Occipital lobe (tissue), 2 donors: ENCODE data around the gene NUP93. TPM values are rescaled to one million over a fixed set of nuclear protein-coding genes. Genes with fewer than 3 reads are reported as not detected.

Experiments used
- DNase-seq: peaks from one replicate; lab custom pipeline; 2025; lab: John Stamatoyannopoulos, UW
- total RNA-seq: library from RNA; depleted of rRNA; stranded (reverse); fragments of >200 nt; gene quantifications from one replicate; pipeline ENCODE4 v1.2.3, GENCODE V29; 2014

NUP93 gene
- total RNA-seq, 1 donor from 2014 or later = 207 TPM

- no peak for DNase-seq
Observed at GRCh38 chr16:56742030-56742984, 12.4 kb downstream of the NUP93 start.

DNA sequence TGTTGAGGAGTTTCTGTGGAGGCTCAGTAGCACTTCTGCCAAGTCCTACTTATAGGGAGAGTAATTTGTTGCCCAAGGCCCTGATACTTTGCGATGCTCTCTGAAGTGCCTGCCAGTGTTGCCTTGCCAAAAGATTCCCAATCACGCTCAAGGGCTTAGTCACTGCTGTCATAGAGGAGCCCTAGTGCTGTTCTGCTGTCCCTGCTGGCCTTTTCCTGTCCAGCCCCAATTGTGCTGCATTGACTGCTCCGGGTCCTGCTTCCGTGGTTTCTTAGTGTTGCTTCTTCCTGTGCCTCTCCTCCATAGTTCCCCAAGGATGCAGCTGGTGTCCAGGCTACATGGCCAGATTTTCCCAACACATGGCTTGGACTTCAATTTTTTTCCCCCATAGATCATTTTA, 13.9 kb downstream of the NUP93 start:
- DNase-seq = no peak

DNA sequence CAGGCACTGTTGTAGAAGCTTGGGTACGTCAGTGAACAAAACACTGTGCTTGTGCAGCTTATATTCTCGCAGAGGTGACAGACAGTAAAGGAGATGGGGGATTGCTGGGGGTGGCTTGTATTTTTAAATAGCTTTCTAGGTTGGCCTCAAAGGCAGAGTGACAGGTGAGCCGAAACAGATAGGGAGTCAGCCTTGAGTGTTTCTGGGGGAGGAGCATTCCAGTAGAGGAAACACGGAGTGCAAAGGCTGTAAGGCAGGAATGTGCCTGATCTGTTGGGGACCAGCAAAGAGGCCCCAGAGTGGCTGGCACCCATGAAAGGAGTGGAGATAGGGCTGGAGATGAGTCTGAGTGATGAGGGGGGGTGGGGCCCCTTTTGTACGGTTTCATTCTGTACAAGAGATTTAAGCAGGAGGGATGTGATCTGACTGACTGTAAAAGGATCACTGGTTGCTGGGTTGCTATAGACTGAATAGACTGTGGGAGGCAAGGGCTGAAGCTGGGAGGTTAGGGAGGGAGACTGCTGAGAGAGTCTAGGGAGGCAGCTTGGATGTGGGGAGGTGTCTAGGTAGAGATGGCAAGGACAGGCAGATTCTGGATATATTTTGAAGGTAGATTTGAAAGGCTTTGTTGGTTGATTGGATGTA, 15.2 kb downstream of the NUP93 start:
- no peak for DNase-seq

GRCh38 chr16:56747486-56748045, 17.6 kb downstream of the NUP93 start:
- DNase-seq = no peak

- DNase-seq = no peak
Observed at GRCh38 chr16:56748191-56748590, 18.3 kb downstream of the NUP93 start.

DNA sequence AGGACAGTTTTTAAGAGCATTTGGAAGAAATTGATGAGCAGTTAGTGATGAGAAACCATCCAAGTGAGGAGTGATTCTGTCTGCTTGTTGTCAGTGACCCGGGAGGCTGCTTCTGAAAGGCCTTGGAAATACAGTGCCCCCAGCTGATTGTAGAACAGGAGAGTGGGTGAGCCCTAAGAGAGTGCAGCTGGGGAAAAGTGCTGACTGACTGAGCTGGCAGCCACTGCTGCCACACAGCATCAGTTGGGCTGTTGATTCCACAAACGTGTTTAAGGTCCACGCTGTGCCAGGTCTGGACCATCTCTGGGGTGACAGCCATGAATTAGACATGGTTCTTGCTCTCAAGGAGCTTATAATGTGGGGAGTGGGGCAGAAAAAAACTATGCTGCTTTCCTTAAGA, 18.9 kb downstream of the NUP93 start:
- DNase-seq = no peak

DNA sequence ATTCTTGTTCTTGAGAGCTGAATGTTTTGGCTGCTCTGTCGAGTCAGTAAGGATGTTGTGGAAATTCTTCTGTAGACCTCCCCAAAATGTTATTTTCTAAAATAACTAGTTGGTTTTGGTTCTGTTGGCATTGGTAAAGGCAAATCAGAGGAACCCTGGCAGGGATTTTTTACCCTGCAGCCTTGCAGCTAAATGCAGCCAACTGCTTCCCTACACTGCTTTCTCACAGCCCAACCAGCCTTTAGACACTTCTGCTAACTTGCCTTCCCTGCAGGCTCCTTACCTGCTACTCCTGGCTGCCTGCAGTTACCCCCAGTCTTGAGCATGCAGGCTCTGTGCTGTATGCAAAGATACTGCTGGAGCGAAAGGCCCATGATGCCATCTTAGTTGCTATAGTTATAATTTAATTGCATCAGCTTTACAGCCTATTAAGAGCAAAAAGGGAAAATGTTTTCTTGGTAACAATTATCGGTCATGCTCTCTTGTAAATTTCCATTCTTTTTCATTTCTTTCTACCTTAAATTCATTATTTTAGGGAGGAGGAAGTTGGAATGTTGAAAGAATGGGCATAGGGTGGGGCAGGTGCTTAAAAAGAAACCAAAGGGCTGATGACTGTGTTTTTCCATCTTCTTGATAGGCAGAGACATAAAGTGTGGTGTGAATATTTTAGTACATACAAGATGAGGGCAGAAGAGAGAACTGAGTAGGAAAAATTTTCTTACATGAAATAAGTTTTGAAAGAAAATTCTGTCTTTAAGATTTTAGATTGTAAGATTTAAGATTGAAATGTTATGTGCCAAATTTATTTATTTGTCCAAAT, 20.0 kb downstream of the NUP93 start:
- no peak for DNase-seq

DNA sequence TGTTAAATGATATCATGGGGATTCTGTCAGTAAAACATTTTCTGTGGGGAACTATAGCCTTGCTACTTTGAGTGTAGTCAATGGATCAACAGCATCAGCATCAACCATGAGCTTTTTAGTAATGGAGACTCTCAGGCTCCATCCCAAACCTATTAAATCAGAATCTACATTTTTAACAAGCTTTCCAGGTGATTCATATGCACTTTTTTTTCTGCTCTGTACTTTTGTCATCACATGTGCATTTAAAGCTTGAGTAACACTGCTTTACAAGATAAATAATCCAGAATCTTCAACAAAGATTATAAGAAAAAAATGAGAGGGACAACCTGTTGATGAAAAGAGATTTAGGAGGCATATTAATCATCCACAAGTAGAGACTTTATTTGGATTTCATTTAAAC, 23.5 kb downstream of the NUP93 start:
- no peak for DNase-seq

DNA sequence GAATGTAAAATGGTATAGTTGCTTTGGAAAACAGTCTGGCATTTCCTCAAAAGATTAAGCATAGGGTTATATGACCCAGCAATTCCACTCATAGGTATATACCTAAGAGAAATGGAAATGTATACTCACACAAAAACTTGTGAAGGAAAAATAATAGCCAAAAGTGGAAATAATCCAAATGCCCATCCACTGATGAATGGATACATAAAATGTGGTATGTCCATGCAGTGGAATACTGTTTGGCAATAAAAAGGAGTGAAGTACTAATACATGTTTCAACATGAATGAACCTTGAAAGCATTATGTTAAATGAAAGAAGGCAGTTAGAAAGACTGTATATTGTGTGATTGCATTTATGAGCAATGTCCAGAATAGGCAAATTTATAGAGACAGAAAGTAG, 25.1 kb downstream of the NUP93 start:
- DNase-seq = no peak

GRCh38 chr16:56758432-56758831, 28.5 kb downstream of the NUP93 start:
- no peak for DNase-seq

DNA sequence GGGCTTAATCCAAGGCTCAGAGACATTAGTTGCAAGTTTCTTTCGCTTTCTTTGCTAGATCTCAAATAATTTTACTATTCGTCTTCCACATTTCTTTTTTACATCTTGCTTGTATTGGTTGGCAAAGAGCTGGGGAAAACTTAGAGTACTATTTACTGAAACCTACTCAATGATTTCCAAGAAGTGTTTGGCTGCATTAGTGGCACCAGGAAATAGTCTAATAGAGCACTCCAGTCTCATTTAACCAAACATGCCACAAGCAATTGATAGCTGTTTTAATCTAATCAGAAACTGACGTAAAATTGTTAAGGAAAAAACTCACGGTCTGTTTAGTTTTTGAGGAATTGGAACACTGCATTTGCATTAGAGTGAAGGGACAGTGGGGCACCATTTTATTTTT, 29.0 kb downstream of the NUP93 start:
- DNase-seq = no peak

DNA sequence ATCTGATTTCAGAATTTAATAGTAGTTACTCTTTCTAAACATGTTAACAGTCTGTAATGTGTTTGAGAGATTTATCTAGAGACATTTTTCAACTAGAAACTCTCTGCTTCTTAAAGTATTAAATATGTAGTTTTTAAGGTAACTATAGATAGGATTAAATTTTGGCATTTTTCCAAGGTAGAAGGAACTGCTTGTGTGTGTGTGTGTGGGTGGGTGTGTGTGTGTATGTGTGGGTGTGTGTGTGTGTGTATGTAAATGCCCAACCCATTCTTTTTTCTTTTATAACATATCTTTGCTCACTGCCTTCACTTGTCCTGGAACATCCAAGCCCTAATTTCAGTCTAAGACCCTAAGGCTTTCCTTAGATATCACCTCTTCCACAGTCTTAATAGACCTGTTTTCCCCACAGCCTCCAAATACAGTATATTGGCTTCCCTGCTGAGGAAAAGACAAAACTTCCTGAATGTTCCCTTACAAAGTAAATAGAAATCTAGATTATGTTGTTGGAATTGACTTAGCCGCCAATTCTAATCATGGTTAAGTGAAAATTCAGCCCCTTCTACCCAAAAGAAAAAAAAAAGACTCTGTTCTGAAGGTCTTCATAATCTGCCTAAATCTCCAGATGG, 33.5 kb downstream of the NUP93 start:
- no peak for DNase-seq

DNA sequence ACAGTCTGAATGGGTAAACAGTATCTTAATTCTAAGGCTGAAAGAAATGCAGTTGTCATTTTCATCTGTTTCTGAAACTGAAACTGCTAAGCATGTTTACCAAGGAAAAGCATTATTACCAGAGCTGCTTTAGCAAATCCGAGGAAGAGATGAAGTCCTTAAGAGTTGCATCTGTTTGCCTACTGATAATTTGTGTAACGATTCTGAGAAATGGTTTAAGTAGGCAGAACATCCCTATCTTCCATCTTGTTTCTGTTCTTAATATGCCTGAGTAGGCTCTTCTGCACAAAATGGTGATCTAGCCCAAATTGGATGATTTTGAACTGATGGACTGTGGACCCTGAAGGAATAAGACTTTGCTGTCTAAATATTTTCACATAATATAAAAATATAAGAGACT, 34.9 kb downstream of the NUP93 start:
- no peak for DNase-seq

DNA sequence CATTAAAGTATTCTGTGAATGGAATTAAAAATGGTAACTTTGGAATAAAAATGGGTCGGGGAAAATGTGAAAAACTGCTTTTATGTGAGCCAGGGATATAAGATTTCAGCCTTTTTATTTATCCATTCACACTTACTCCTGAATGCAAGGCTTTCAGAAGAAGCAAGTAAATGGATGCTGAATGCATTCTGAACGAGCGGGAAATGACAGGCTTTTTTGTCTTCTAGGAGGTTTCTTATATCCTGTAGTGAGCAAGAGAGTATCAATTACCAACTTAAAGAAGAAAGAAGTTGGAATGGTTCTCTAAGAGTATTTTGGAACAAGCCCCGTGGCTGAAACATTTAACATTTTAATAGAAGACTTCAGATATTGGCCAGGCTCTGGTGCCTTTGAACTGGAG, 36.0 kb downstream of the NUP93 start:
- DNase-seq = no peak

- no peak for DNase-seq
Observed at GRCh38 chr16:56767024-56767423, 37.1 kb downstream of the NUP93 start.

DNA sequence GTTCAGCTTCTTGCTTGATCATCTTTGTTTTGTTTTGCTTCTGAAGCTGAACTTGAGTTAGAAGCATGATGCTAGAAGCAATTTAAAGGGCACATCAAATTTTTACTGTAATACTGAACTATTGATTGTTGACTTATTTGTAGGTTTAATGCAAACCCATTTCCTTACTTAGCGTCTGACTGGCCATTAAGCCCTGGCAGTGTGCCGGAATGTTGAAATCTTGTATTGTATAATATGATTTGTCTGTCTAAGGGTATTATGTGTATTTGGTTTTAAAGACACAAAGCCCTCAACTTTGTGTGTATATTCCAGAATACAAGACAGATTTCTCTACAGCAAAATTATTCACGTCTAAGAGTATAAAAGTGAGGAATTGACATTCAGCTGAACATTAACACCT, 39.7 kb downstream of the NUP93 start:
- DNase-seq = no peak

- DNase-seq = no peak
Observed at GRCh38 chr16:56771558-56772279, 41.8 kb downstream of the NUP93 start.

- DNase-seq = no peak
Observed at GRCh38 chr16:56773532-56773931, 43.6 kb downstream of the NUP93 start.

- DNase-seq = no peak
Observed at GRCh38 chr16:56774016-56774680, 44.2 kb downstream of the NUP93 start.

DNA sequence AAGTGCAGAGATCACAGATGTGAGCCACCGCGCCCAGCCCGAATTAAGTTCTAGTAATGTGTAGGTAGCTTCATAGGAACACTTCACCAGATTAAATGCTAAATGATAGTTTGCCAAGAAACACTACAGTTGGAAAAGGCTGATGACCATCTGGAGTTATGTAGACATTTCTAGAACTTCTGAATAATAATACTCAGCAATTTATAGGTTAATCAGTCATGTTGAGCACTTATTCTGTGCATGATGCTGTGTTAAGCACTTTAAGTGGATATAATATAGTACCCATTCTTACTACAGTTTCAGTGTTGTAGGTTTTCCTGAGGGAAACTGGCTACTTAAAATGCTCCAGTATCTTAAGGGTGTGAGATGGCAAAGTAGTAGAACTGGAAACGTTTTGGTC, 45.2 kb downstream of the NUP93 start:
- no peak for DNase-seq
